Esophagus mucosa (tissue), 1 donor: ENCODE data around the gene MACROD2. TPM values are rescaled to one million over a fixed set of nuclear protein-coding genes. Genes with fewer than 3 reads are reported as not detected.
A peak's percentile ranks its signal among the peaks of the same experiment; 100 is the strongest.

Experiments
- ATAC-seq: fragments of 200-7000 bp; cut with Tn5 transposase; one replicate; pipeline ENCODE4 v1.9.1; 2020
- total RNA-seq: library from RNA; stranded (reverse); gene quantifications from one replicate; pipeline ENCODE4 v1.2.4, GENCODE V29; 2023
- donor health status: DM: yes; HTN: yes; CAD: no.

MACROD2 gene
- total RNA-seq, 1 donor from 2014 or later = 2.2 TPM

DNA sequence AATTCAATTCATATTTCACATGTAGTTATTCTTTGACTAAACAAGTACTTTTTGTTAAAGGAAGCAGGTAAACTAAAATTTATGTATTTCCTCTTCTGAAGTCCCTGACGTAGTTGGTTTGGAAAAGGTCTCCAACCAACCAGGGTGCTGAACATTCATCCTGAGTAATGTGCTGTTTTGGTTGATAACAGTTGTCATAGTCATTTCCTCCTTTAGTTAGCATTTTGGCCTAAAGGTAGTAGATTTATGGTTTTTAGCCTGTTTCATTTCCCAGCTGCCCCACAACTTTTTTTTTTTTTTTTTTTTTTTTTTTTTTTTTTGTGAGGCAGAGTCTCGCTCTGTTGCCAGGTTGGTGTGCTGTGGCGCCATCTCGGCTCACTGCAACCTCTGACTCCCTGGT lies 724.9 kb downstream of the MACROD2 start:
- ATAC-seq = no peak

DNA sequence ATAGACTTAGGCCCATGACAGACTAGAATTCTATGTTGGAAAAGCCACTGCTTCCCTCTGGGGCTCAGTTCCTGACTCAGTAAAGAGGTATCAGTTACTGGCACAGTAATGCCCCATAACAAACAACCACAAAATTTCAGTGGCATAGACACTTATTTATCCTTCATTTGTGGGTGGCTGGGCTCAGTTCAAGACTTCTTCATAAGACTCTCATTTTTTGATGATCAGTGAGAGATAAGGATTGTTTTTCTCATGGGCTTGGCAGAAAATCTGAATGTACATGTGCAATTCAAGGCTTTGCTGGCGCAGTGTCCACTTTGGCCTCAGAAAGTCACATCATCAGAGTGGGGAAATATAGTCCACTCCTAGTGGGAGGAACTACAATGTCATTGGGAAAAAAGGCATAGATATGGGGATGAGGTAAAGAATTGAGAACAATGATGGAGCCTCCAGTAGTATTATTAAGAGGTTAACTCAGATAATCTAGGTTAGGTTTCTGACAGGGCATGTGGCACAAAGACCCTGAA lies 726.7 kb downstream of the MACROD2 start:
- no peak for ATAC-seq

DNA sequence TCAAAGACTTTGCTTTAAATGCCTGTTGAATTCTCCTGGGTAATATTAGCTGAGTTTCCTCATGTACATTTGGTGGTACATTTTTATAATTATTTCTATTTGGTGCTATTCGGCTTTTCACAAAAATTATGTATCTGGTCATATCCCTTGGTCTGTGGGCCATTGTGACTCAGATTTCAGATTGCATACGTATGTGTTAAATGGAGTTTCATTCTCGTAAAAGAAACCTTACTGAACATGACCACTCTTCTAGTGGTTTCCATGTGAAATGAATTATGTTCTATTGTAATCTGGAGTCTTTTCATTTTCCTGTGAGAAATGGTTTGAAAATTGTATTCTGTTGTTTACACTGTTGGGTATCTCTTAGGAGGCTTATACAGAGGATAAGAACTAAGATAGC lies 728.3 kb downstream of the MACROD2 start:
- ATAC-seq = no peak

DNA sequence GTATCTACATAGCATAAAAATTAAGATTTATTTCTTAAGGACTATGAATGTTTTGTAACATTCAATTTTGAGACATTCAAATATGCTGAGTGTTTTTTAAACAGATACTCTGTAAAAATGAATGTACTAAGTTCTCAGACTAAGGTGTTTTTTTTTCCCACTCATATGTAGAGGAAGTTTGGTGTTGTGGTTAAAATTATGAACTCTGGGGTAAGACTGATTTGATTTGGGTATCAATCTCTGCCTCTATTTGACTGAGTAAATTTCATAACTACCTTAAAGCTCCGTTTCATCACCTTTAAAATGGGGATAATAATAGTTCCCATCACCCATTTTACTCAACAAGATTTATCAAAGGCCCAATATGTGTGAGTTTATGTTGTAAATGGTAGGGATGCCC lies 728.7 kb downstream of the MACROD2 start:
- no peak for ATAC-seq

DNA sequence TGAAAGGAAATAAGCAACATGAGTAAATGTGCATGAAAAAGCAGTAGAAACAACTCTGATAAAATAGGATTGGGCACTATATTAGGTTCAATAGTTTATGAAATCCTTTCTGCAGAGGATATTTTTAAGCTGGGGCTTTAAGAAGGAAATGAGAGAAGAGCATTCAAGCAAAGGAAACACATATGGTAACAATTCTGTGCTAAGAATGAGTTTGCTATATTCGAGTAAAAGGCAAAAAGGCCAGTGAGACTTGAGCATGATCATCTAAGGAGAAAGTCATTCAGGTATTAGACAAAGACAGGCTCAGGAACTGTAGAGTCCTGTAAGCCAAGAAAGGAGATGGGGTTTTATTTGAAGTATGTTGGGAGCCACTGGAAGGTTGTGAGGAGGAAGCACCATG lies 729.2 kb downstream of the MACROD2 start:
- ATAC-seq = no peak

DNA sequence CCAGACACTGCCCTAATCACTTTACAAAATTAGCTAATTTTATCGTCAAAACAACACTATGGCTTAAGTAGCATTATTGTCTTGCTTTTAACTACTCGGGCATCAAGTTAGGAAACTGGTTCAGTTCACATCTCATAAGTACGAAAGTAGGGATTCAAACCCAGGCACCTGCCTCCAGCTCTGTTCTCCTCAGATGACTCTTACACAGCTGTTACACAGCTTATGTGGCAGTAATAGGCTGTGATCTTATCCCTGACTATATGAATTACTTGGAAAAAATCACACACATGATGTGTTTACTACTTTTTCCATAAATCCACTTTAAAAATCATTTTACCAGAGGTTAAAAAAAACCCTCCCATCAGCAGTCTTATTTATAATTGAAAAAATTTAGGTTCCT lies 731.3 kb downstream of the MACROD2 start:
- no peak for ATAC-seq

DNA sequence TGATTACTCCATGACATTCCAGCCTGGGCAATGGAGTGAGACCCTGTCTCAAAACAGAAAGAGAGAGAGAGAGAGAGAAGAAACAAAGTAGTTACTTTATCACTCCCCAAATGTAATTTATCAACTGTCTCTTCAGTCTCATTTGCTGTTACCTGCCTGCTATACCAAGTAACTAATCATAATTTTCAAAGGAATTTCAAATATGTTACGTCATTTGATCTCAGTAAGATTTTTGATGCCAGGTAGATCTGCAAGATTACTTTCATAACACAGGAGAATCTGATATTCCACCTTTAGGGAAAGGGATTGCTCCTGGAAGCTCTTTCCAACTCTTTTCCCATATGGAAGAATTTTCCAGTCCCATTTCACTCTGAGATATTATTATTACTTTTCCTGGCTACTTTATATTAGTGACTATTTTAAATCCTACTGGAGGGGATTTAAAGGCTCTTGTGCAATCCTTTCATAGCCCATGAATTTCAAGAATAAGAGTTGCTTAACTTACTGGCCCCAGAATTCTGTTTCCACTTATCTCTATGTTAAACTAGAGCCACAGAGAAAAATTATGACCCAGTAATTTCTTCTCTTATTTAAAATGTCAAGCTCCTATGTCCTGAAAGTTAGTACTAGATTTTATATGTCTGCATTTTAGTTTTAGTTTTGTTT lies 732.3 kb downstream of the MACROD2 start:
- ATAC-seq = no peak

DNA sequence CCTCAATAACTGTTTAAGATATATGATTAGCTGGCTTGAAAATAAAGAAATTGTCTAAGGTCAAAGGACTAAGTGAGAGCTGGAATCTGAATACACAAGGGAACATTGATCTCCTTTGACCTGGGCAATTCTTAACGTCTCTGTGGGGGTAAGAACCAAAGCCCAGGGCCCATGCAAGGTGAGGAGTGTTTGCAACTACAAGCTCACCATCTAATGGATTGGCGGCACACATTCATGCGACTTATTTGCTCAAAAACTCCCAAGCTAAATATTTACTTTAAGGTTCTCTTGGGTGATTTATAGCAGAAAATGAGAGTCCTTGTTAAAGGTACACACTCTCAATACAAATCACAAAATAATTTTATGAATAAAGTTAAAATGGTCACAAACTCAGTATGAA lies 734.1 kb downstream of the MACROD2 start:
- no peak for ATAC-seq

DNA sequence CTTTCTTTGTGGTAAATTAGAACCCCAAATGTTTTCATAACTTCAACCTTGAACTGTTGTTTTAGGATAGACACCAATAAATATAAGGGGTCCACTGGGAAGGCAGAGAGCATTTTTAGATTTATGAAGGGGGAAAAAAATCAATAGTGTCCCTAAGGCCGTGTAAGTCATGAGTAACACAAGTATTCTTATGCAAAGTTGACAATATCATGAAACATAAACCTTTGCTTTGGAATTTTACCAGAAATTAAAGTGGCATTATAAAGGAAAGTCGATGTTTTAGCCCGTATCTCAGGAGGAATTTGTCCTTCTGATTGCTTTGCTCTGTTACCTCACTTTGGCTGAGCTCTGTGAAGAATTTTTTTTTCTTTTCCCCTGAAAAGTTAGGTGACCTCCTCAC lies 737.0 kb downstream of the MACROD2 start:
- no peak for ATAC-seq

DNA sequence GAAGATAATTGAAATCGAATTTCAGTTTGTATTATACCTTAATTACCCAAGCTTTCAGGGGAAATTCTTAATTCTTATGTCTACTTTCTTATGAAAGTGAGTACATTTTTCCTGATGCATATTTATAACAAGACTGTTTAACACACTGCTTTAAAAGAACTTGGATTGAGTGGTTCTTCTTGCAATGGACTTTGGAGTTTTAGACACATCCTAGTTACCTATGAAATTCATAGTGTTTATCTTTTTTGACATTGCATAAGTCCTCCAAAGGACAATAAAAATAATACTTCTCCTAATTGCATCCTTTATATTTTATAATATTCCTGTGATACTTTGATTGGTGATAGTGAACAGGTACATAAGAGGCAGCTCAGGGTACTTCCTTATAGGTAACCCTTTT lies 737.7 kb downstream of the MACROD2 start:
- no peak for ATAC-seq

DNA sequence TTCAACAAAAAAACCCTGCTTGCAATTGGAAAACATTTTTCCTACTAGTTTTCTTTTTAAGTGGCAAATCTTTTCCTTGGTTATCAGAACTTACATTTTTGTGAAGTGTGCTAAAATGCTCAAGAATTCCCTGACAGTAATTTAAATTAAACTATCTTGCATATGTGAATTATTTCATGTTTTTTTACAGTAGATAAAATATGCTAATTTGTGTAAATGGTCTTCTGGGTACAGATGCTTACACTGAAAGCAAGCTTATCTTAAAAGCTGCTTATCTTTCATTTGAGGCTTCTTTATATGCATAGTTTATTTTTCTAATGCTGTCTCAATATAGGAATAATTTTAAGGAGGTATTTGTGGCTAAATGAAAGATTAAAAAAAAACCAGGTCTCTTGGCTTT lies 745.1 kb downstream of the MACROD2 start:
- ATAC-seq = no peak

DNA sequence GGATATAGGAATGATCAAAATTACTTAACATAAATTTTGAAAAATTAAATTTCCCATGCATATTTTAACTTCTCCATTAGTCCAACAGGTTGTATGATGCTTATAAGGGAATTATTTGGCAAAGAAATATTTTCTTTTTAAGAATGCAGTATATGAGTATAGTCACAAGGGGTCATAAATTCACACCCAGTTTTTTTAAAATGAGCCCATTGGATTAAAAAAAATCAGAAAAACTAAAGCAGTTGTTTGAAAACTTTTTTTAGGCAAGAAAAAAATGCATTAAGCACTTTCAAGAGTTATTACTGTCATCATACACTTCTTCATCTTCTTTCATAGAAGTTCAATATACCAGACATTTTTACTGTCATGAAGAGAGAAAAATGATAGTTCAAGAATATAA lies 746.3 kb downstream of the MACROD2 start:
- no peak for ATAC-seq

DNA sequence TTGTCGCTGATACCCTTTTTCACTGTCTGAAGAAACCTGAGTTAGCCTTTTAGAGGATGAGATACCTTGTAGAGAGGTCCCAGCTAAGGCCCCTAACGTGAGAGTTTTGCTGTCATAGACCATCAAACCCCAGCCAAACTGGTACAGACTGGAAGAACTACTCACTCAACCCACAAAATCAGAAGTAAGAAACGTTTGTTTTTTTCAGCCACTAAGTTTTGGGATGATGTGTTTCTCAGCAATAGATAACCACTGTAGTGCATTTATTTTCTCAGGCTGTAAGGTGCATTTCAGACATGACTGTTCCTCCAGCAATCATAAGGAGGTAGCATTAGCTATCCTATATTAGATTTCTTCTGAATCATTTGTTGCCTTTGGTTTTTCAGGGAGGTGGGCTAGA lies 749.4 kb downstream of the MACROD2 start:
- ATAC-seq = no peak

DNA sequence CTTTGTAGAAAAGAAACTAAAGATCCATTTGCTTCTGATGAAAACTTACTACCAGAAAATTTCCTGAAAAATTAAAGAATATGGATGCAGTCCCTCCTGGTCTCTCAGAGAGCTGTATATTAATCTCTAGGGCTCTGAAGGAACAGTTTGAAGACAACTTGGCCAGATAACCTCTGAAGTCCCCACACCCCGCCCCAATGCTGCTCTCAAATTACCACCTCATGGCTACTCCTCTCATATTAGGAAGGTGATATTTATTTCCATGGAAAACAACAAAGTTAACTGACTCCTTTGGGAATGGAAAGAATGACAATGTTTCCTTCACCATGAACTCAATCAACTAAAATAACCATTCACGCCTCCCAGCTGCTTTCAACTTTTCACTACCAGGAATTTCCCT lies 750.5 kb downstream of the MACROD2 start:
- no peak for ATAC-seq

DNA sequence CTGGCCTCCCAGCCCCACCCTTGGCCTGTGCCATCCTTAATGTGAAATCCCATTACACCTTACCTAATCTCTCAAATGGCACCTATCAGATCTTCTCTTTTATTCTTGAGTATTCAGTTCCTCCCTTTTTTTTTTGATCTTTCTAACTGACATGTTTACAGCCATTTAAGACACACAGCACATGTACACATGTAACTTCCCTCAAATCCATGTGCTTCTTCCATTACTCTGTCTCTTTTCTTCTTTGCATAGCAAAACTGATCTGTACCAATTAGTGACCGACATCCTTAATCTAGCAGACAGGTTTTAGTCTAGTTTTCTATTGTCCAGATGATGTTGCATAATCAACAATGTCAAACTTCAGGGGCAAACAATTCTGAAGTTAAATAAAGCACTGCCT lies 755.9 kb downstream of the MACROD2 start:
- ATAC-seq = no peak

DNA sequence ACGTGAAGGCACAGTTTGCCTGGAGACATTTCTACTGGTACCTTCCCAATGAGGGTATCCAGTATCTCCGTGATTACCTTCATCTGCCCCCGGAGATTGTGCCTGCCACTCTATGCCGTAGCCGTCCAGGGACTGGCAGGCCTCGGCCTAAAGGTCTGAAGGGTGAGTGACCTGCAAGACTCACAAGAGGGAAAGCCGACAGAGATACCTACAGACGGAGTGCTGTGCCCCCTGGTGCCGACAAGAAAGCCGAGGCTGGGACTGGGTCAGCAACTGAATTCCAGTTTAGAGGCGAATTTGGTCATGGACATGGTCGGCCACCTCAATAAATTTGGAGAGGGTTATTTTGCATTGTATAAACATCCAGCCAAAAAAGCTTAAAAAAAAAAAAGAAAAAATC lies 762.4 kb downstream of the MACROD2 start:
- no peak for ATAC-seq

DNA sequence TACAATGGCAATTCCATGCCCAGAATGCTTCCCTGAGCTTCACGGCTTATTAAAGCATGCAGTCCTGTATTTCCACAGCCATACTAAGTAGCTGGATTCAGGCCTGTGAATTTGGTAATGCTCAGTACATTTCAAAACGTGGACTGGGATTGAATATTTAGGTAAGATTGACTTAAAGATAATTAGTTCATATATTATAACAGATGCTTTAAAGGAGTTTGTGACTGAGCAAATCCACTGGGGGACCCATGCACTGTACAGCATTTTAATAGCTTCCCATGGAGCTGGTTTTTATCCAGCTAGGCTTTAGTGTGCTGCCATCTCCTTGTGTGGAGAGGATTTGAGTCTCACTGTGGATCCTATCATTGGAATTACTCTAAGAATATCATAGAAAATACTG lies 763.0 kb downstream of the MACROD2 start:
- no peak for ATAC-seq

DNA sequence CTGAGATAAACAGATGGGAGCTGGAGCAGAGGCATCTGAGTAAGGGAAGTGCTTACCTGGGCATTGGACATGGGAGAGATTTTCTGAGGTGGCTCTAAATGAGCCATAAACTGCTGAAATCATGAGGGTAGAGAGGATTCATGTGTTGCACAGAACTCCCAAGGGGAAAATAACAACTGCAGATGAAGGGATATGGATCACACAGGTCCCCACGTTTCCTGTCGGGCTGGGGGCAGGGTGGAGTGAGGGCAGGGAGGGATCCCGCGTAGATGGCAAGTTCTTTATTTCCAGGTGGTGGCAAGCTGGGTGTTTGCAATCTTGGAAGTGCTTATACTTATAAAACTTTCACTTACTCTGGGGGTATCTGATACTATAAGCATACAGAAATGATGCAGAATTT lies 764.7 kb downstream of the MACROD2 start:
- no peak for ATAC-seq

DNA sequence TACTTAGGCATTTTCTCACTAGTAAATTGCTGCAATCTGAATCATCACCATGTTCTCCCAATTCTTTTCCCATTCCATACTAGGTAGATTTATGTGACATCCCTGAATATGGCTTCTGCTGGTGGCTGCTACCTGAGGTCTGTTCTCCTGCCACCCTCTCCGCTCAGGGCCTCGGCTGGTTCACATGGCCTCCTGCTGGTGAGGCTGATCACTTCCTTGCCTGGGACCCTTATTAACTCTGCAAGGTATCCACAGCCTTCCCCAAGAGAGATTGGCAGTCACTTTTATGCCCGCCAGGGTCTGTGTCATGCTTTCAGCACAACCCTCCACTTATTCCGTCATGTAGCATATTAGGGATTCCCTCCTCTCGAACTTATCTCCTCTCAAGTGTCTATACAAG lies 766.6 kb downstream of the MACROD2 start:
- no peak for ATAC-seq

DNA sequence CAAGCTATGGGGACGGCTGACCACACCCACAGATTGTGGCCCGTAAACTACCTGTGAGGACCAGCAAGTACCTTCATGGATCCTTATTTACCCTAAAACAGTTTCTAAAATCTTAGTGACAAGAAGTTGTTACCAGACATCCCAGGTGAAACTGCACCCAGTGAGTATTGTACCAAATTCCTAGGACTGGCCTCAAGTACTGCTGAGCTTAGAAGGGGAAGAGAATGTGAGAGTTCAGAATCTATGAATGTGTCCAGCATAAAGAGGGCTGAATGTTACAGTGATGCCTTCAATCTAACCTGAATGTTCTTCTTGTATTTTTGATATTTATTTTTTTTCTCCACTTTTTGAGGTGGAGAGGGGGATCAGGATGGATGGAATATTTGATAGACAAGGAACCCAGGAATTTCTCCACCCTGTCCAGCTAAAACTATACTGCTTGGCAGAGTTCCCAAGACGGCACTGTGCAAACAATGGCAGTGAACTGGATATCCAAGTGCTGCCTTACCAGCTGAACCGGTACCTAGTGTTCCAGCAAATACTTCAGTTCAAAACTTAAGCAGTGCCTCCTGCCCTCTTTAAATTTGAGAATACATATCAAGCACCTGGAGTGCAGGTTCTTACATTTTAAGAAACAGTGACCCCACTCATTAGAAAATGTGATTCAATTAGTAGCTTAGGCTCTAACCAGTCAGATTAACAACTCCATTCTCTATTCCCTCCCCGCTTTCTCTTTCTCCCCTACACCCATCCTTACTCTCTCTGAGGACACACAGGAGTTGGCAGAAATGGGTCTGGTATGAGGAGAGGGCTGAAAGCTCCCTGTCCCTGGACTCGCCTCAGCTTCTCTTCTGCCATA lies 769.4 kb downstream of the MACROD2 start:
- peak; percentile 90 for ATAC-seq

DNA sequence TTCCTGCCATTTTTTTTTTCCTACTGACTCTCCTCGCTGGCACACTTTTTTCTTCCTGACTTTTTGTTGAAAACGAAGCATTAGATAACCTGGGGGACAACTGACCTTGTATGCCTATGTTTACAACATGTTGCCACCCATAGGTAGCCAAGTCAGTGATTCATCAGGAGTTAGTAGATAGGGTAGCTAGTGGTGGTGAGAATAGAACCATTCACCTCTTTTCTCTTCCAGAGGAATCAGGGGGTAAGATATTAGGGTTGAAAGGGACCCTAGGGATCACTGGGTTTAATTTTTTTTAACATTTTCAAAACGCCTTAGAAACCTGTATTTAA lies 770.0 kb downstream of the MACROD2 start:
- ATAC-seq = no peak

DNA sequence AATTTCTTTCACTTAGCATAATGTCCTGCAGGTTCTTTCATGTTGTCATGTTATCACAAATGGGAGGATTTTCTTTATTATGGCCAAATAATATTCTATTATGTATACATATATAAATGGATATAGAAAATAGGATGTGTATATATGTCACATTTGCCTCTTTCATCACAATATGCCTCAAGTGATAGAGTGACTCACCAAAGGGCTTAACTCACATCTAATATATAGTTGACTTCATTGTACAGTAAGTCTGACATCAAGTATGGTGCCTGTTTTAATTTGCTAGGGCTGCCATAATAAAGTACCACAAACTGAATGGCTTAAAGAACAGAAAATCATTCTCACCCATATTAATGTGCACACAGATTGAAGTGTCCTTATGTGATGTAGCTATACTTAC lies 778.2 kb downstream of the MACROD2 start:
- peak; percentile 39 for ATAC-seq

DNA sequence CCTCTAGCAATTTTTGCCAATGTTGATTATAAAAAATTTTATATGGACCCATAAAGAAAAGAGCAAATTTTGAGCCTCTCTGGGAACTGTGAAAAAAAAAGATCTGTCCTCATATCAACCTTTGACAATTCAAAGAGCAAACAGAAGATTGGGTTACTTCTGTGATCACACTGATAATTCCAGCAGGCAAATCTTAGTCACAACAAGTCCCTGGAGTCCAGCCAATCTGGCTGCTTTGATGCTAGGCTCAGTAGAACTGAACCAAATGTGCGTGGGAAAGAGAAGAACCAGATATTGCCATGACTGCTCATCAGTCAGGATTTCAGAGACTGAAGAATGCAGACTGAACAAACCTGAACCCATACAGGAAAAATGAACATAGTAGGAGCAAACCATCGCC lies 780.5 kb downstream of the MACROD2 start:
- peak; percentile 43 for ATAC-seq

DNA sequence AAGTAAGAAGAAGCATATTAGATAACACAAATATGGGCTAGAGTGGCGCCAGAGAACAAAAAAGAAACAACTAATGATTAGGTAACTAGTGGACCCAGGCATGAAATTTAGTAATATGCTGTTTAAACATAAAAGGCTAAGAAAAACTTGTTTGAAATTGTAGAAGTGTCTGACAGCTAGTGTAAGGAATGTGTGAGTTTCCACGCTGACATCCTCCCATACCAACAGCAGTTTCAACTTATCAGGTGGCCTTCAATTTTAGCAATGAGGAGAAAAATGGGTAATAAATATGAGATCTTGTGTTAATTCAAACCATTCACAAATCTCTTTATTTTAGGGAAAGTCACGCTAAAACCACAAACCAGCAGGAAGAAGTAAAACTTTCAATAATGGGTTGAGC lies 782.3 kb downstream of the MACROD2 start:
- ATAC-seq = no peak
